IMR-90 (cell line): Measurements from ENCODE around the gene PIGN. TPM values are rescaled to one million over a fixed set of nuclear protein-coding genes. Genes with fewer than 3 reads are reported as not detected.

Source experiments
- ATAC-seq: fragments of 200-7000 bp; cut with Tn5 transposase; 2 replicates; pipeline ENCODE4 v1.9.1; 2020; ENCODE audit warnings: low read depth, mild to moderate bottlenecking, moderate library complexity
- BruUV-seq: library from RNA; stranded (reverse); fragments of 400-500 nt; replicated peaks from 2 replicates; lab custom pipeline; 2021; lab: Mats Ljungman, UMichigan
- CTCF ChIA-PET: fragments of 300-600 bp; formaldehyde crosslinking; extraction: SDS; loops from one replicate; lab custom pipeline; 2021; ENCODE audit warnings: antibody characterized with exemption; lab: Yijun Ruan, JAX
- POLR2A ChIA-PET: fragments of 300-600 bp; sonication (Branson Sonifier 250); formaldehyde crosslinking; loops from one replicate; lab custom pipeline; 2022; ENCODE audit warnings: antibody characterized with exemption; ENCODE audit not compliant: unreplicated experiment; lab: Charles Lee
- DNase-seq: peaks from one replicate; pipeline ENCODE4 v3.0.0; 2013
- H2AFZ ChIP-seq: replicated peaks from 2 replicates; pipeline ENCODE3; 2013; ENCODE audit warnings: low read length, mild to moderate bottlenecking; ENCODE audit not compliant: poor library complexity
- H2AK5ac ChIP-seq: 2 replicates; pipeline ENCODE4 v1.6.1; 2013; ENCODE audit warnings: low read depth, low read length, inconsistent platforms
- H2AK9ac ChIP-seq: replicated peaks from 2 replicates; pipeline ENCODE3; 2013; ENCODE audit warnings: mild to moderate bottlenecking, low read depth, low read length, moderate library complexity; ENCODE audit not compliant: poor library complexity
- H2BK120ac ChIP-seq: 2 replicates; pipeline ENCODE4 v1.6.1; 2013; ENCODE audit warnings: low read depth, low read length, inconsistent platforms
- H2BK15ac ChIP-seq: 3 replicates; pipeline ENCODE4 v1.6.1; 2013; ENCODE audit warnings: low read depth, low read length, inconsistent platforms
- H2BK20ac ChIP-seq: 2 replicates; pipeline ENCODE4 v1.6.1; 2013; ENCODE audit warnings: low read depth, mild to moderate bottlenecking, inconsistent platforms, low read length, moderate library complexity
- H2BK5ac ChIP-seq: 2 replicates; pipeline ENCODE4 v1.6.1; 2013; ENCODE audit warnings: mild to moderate bottlenecking, low read depth, low read length, inconsistent platforms; ENCODE audit not compliant: poor library complexity, severe bottlenecking
- H3K14ac ChIP-seq: replicated peaks from 2 replicates; pipeline ENCODE4 v1.6.1; 2013; ENCODE audit warnings: low read depth, low read length, inconsistent platforms
- H3K18ac ChIP-seq: 2 replicates; pipeline ENCODE4 v1.6.1; 2013; ENCODE audit warnings: low read depth, low read length, control low read depth
- H3K23ac ChIP-seq: 2 replicates; pipeline ENCODE4 v1.6.1; 2013; ENCODE audit warnings: low read depth, low read length, inconsistent platforms
- H3K27ac ChIP-seq: 2 replicates; pipeline ENCODE4 v1.5.1; 2013; ENCODE audit warnings: mild to moderate bottlenecking, control low read depth, low read length; ENCODE audit not compliant: insufficient read depth
- H3K27me3 ChIP-seq: 2 replicates; pipeline ENCODE4 v1.6.1; 2013; ENCODE audit warnings: low read length; ENCODE audit not compliant: control insufficient read depth, insufficient read depth
- H3K36me3 ChIP-seq: 2 replicates; pipeline ENCODE4 v1.6.1; 2013; ENCODE audit warnings: low read length, mixed read lengths; ENCODE audit not compliant: control insufficient read depth, insufficient read depth
- H3K4ac ChIP-seq: 2 replicates; pipeline ENCODE4 v1.6.1; 2013; ENCODE audit warnings: low read depth, low read length, inconsistent platforms
- H3K4me1 ChIP-seq: 2 replicates; pipeline ENCODE4 v1.6.1; 2013; ENCODE audit warnings: low read length, mixed read lengths; ENCODE audit not compliant: control insufficient read depth, insufficient read depth
- H3K4me2 ChIP-seq: 2 replicates; pipeline ENCODE4 v1.6.1; 2013; ENCODE audit warnings: low read depth, mild to moderate bottlenecking, control low read depth, low read length, moderate library complexity
- H3K4me3 ChIP-seq: 2 replicates; pipeline ENCODE4 v1.5.1; 2013; ENCODE audit warnings: low read depth, mild to moderate bottlenecking, control low read depth, low read length, moderate library complexity; ENCODE audit not compliant: insufficient read depth
- H3K56ac ChIP-seq: 2 replicates; pipeline ENCODE4 v1.6.1; 2013; ENCODE audit warnings: low read length, inconsistent platforms; ENCODE audit not compliant: insufficient read depth; ENCODE audit errors: extremely low read depth
- H3K79me1 ChIP-seq, 2 experiments: 2 replicates each; pipeline ENCODE4 v1.6.1; 2013; ENCODE audit warnings: low read length in 2 of 2, inconsistent platforms in 1 of 2, low read depth in 1 of 2
- H3K9ac ChIP-seq: 2 replicates; pipeline ENCODE4 v1.6.1; 2013; ENCODE audit warnings: low read depth, low read length, control low read depth
- H3K9me1 ChIP-seq: 2 replicates; pipeline ENCODE4 v1.6.1; 2013; ENCODE audit warnings: low read length, inconsistent platforms; ENCODE audit not compliant: insufficient read depth
- H3K9me3 ChIP-seq: 2 replicates; pipeline ENCODE4 v1.6.1; 2013; ENCODE audit warnings: low read length; ENCODE audit not compliant: control insufficient read depth, insufficient read depth
- H4K20me1 ChIP-seq: 2 replicates; pipeline ENCODE4 v1.6.1; 2013; ENCODE audit warnings: low read length, inconsistent platforms; ENCODE audit not compliant: insufficient read depth
- H4K5ac ChIP-seq: 2 replicates; pipeline ENCODE4 v1.6.1; 2013; ENCODE audit warnings: mild to moderate bottlenecking, low read depth, low read length, control low read depth
- H4K8ac ChIP-seq, 2 experiments: 2 replicates each; pipeline ENCODE4 v1.6.1; 2013; ENCODE audit warnings: low read depth in 2 of 2, low read length in 2 of 2, control low read depth in 1 of 2, inconsistent platforms in 1 of 2
- H4K91ac ChIP-seq: 2 replicates; pipeline ENCODE4 v1.6.1; 2013; ENCODE audit warnings: low read depth, low read length, inconsistent platforms; ENCODE audit not compliant: insufficient read depth
- BHLHE40 ChIP-seq: fragments of 150-350 bp; IDR thresholded peaks from 2 replicates; pipeline ENCODE4 v1.6.1; 2016; ENCODE audit warnings: mild to moderate bottlenecking, low read depth, low read length
- CEBPB ChIP-seq: IDR thresholded peaks from 2 replicates; pipeline ENCODE4 v1.6.1; 2012; ENCODE audit warnings: low read depth, low read length, improper control_type of control experiment
- CHD1 ChIP-seq: IDR thresholded peaks from 2 replicates; pipeline ENCODE4 v1.6.1; 2012; ENCODE audit warnings: low read depth, low read length, improper control_type of control experiment
- CTCF ChIP-seq: conservative IDR thresholded peaks from 2 replicates; pipeline ENCODE4 v1.5.1; 2012; ENCODE audit warnings: mild to moderate bottlenecking, low read depth, low read length, improper control_type of control experiment
- FOS ChIP-seq: fragments of 150-350 bp; IDR thresholded peaks from 2 replicates; pipeline ENCODE4 v1.6.1; 2016; ENCODE audit warnings: low read depth, low read length
- MAFK ChIP-seq: IDR thresholded peaks from 2 replicates; pipeline ENCODE4 v1.6.1; 2012; ENCODE audit warnings: low read depth, low read length, improper control_type of control experiment
- MAZ ChIP-seq: IDR thresholded peaks from 2 replicates; pipeline ENCODE4 v1.6.1; 2012; ENCODE audit warnings: low read depth, mild to moderate bottlenecking, low read length, improper control_type of control experiment, moderate library complexity, borderline replicate concordance
- MXI1 ChIP-seq: IDR thresholded peaks from 2 replicates; pipeline ENCODE4 v1.6.1; 2012; ENCODE audit warnings: low read depth, mild to moderate bottlenecking, low read length, moderate library complexity, borderline replicate concordance
- NFE2L2 ChIP-seq: fragments of 150-350 bp; IDR thresholded peaks from 2 replicates; pipeline ENCODE4 v1.6.1; 2016; ENCODE audit warnings: low read depth, mild to moderate bottlenecking, low read length
- POLR2A ChIP-seq: IDR thresholded peaks from 2 replicates; pipeline ENCODE4 v1.6.1; 2012; ENCODE audit warnings: mild to moderate bottlenecking, low read depth, low read length
- RAD21 ChIP-seq: IDR thresholded peaks from 2 replicates; pipeline ENCODE4 v1.6.1; 2012; ENCODE audit warnings: low read length, improper control_type of control experiment
- RCOR1 ChIP-seq: IDR thresholded peaks from 2 replicates; pipeline ENCODE4 v1.6.1; 2012; ENCODE audit warnings: mild to moderate bottlenecking, low read length, improper control_type of control experiment; ENCODE audit not compliant: insufficient replicate concordance
- RFX5 ChIP-seq: IDR thresholded peaks from 2 replicates; pipeline ENCODE4 v1.8.0; 2012; ENCODE audit warnings: low read depth, mild to moderate bottlenecking, low read length, moderate library complexity
- SMC3 ChIP-seq: fragments of 150-350 bp; IDR thresholded peaks from 2 replicates; pipeline ENCODE4 v1.6.1; 2016; ENCODE audit warnings: low read depth, mild to moderate bottlenecking, antibody characterized with exemption, low read length, moderate library complexity
- WGBS, 2 experiments: methylation state at CpG; one replicate each; pipeline versions ENCODE4 v1.1.5 to v1.1.7; 2013; ENCODE audit warnings: missing lambda C conversion rate in 2 of 2; ENCODE audit not compliant: insufficient read length in 1 of 2; ENCODE audit errors: extremely low coverage in 2 of 2; 5-methylcytosine and 5-hydroxymethylcytosine counted together
- dilution Hi-C: fragments of 300-500 bp; cut with HindIII; formaldehyde crosslinking; loops from one replicate; pipeline ENCODE4 v1.14.3; 2018; ENCODE audit warnings: low sequenced_read_pairs; ENCODE audit not compliant: unreplicated experiment
- in situ Hi-C: fragments of 300-500 bp; cut with MboI; formaldehyde crosslinking; loops from 3 replicates; pipeline ENCODE4 v1.14.3; 2019; ENCODE audit warnings: low sequenced_read_pairs, inconsistent platforms, mixed read lengths
- intact Hi-C: fragments of 100-400 bp; cut with micrococcal nuclease; formaldehyde crosslinking; loops from 2 replicates; pipeline ENCODE4 v1.10.0; 2022
- polyA plus RNA-seq, 3 experiments: library from polyadenylated mRNA; depleted of rRNA; stranded (reverse); fragments of >200 nt; gene quantifications; 2 replicates each; pipeline ENCODE4 v1.2.3, GENCODE V29; 2012; ENCODE audit warnings: low replicate concordance in 1 of 3
- total RNA-seq: library from RNA; depleted of rRNA; stranded (reverse); fragments of >200 nt; gene quantifications from 2 replicates; pipeline ENCODE4 v1.2.3, GENCODE V29; 2012
- TF ChIP-seq, protein P1 (sequence below): fragments of 150-350 bp; IDR thresholded peaks from 2 replicates; pipeline ENCODE4 v1.6.1; 2016; ENCODE audit warnings: low read depth, mild to moderate bottlenecking, low read length, moderate library complexity, borderline replicate concordance
- TF ChIP-seq, protein P2 (sequence below): fragments of 150-350 bp; IDR thresholded peaks from 2 replicates; pipeline ENCODE4 v1.6.1; 2017; ENCODE audit warnings: mild to moderate bottlenecking, antibody characterized with exemption, low read length, low read depth

PIGN gene
- total and polyA plus RNA-seq, 2 of the 4 experiments (the other 2 are of a cell fraction): 9.0 to 17.9 TPM

DNA sequence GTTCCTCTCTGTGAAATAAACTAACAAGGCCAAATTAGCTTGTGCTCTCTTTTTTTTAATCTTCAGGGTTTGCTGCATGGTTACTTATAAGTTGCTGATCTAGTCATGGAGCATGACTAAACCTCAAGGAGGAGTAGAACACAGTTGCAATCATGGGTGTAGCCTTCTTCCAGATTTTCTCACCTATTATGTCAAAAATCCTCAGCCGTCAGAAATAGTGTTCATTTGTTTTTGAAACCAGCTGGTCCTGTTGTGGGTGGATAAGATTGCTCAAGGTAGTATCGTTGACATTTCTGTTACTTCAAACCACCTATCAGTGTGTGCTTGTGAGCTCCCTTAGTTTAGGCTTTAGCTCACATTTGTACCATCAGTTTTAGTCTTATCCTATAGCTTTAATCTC lies 11.4 kb upstream of the PIGN start:
- no peak for ATAC-seq
- Histone ChIP-seq H2BK120ac (no peak overlapping the region), H3K4ac (no peak overlapping the region), H3K79me1 (peaks cover 30 to 35% of the 10 kb centered on the region in 2 experiments), H2BK20ac (no peak overlapping the region), H4K20me1 (peaks cover 29% of the 10 kb centered on the region), H3K9me1 (no peaks in the 10 kb centered on the region; the same call in 1 of the 2 replicates), H4K8ac (no peak overlapping the region), H3K23ac (no peak overlapping the region), H3K18ac (no peak overlapping the region), H3K14ac (no peak overlapping the region), H4K5ac (no peak overlapping the region), H3K9me3 (no peaks in the 10 kb centered on the region), H3K4me2 (no peak overlapping the region), H3K27me3 (no peaks in the 10 kb centered on the region), H3K27ac (no peak overlapping the region), H2BK15ac (no peak overlapping the region), H2AK9ac (no peak overlapping the region), H2AK5ac (no peak overlapping the region), H3K36me3 (no peaks in the 10 kb centered on the region), H3K4me1 (peaks cover 2% of the 10 kb centered on the region; the same call in 1 of the 2 replicates), H3K4me3 (no peak overlapping the region), H4K91ac (no peak overlapping the region), H3K56ac (no peak overlapping the region), H3K9ac (no peak overlapping the region), H2BK5ac (no peak overlapping the region), H2AFZ (no peak overlapping the region)
- no CpG with 5 or more reads among the region's 2 CpGs for WGBS, 2 experiments
- ChIA-PET CTCF (interaction anchor here (1.5 to 1.7 kb wide), 2 partner anchors 11 to 12 kb away, joined by 3 to 6 read pairs; partner anchors contain the start of gene PIGN), POLR2A (no interaction called here)
- dilution Hi-C loops (no loop called here), in situ Hi-C loops (loop anchor here (25.0 kb wide), 2 partner anchors 514 to 789 kb away; partner anchors contain the start of gene PHLPP1), intact Hi-C loops (no loop called here)
- DNase-seq: no peak
- no TSS peak for BruUV-seq
- TF ChIP-seq POLR2A: no peak
- no peak for TF ChIP-seq CHD1
- no peak for TF ChIP-seq SMC3
- TF ChIP-seq MAFK: no peak
- TF ChIP-seq, protein P1, sequence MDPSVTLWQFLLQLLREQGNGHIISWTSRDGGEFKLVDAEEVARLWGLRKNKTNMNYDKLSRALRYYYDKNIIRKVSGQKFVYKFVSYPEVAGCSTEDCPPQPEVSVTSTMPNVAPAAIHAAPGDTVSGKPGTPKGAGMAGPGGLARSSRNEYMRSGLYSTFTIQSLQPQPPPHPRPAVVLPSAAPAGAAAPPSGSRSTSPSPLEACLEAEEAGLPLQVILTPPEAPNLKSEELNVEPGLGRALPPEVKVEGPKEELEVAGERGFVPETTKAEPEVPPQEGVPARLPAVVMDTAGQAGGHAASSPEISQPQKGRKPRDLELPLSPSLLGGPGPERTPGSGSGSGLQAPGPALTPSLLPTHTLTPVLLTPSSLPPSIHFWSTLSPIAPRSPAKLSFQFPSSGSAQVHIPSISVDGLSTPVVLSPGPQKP: no peak
- TF ChIP-seq MXI1: no peak
- TF ChIP-seq NFE2L2: no peak
- TF ChIP-seq, protein P2, sequence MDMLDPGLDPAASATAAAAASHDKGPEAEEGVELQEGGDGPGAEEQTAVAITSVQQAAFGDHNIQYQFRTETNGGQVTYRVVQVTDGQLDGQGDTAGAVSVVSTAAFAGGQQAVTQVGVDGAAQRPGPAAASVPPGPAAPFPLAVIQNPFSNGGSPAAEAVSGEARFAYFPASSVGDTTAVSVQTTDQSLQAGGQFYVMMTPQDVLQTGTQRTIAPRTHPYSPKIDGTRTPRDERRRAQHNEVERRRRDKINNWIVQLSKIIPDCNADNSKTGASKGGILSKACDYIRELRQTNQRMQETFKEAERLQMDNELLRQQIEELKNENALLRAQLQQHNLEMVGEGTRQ: no peak
- no peak for TF ChIP-seq BHLHE40
- no peak for TF ChIP-seq MAZ
- TF ChIP-seq RCOR1: no peak
- no peak for TF ChIP-seq RAD21
- no peak for TF ChIP-seq CEBPB
- no peak for TF ChIP-seq RFX5
- TF ChIP-seq CTCF: no peak
- no peak for TF ChIP-seq FOS
